CD4-positive, alpha-beta T cell (primary cell): ENCODE data around the gene MED17. TPM values are rescaled to one million over a fixed set of nuclear protein-coding genes. Genes with fewer than 3 reads are reported as not detected.

Experiments used
- ATAC-seq: fragments of 200-7000 bp; cut with Tn5 transposase; one replicate; pipeline ENCODE4 v1.10.0; 2022; ENCODE audit warnings: mild to moderate bottlenecking; ENCODE audit not compliant: poor library complexity
- CTCF ChIA-PET: fragments of 350-600 bp; sonication (Branson Sonifier 250); formaldehyde crosslinking; loops from one replicate; lab custom pipeline; 2021; ENCODE audit warnings: antibody characterized with exemption, inconsistent platforms; lab: Charles Lee
- POLR2A ChIA-PET: fragments of 350-600 bp; sonication (Branson Sonifier 250); formaldehyde crosslinking; loops from one replicate; lab custom pipeline; 2021; ENCODE audit warnings: antibody characterized with exemption, inconsistent platforms; lab: Charles Lee
- DNase-seq, 14 experiments: peaks; one replicate each; pipeline ENCODE4 v3.0.0-alpha.2; 2013 to 2020; ENCODE audit warnings: mixed read lengths in 2 of 14
- H3K27ac ChIP-seq, 2 donors: one replicate each; pipeline versions ENCODE4 v1.5.1 to v1.7.0; 2013; ENCODE audit warnings: low read length in 2 of 2, low read depth in 1 of 2, mild to moderate bottlenecking in 1 of 2
- H3K27me3 ChIP-seq, 2 experiments: 1 replicate in 1 of 2; 2 replicates in 1 of 2; pipeline versions ENCODE4 v1.6.1 to v1.7.0; 2013; ENCODE audit warnings: low read length in 2 of 2, control low read depth in 1 of 2, mild to moderate bottlenecking in 1 of 2, moderate library complexity in 1 of 2; ENCODE audit not compliant: insufficient read depth in 2 of 2, control insufficient read depth in 1 of 2
- H3K36me3 ChIP-seq: one replicate; pipeline ENCODE4 v1.6.1; 2013; ENCODE audit warnings: low read length, control low read depth; ENCODE audit not compliant: insufficient read depth
- H3K4me1 ChIP-seq: one replicate; pipeline ENCODE4 v1.6.1; 2013; ENCODE audit warnings: low read length, control low read depth; ENCODE audit not compliant: insufficient read depth
- H3K4me3 ChIP-seq: one replicate; pipeline ENCODE4 v1.5.1; 2013; ENCODE audit warnings: mild to moderate bottlenecking, low read length, moderate library complexity
- H3K9me3 ChIP-seq, 2 experiments: 1 replicate in 1 of 2; 2 replicates in 1 of 2; pipeline versions ENCODE4 v1.6.1 to v1.7.0; 2013; ENCODE audit warnings: low read length in 2 of 2, mild to moderate bottlenecking in 2 of 2, control low read depth in 1 of 2, moderate library complexity in 1 of 2; ENCODE audit not compliant: control insufficient read depth in 1 of 2, insufficient read depth in 1 of 2
- H3K27ac Mint-ChIP-seq: one replicate; pipeline ENCODE4 v1.8.0; 2020; ENCODE audit warnings: mixed read lengths
- H3K27me3 Mint-ChIP-seq: one replicate; pipeline ENCODE4 v1.8.0; 2021; ENCODE audit warnings: mixed read lengths
- H3K36me3 Mint-ChIP-seq: one replicate; pipeline ENCODE4 v1.8.0; 2021; ENCODE audit warnings: low read depth, mixed read lengths
- H3K4me1 Mint-ChIP-seq: one replicate; pipeline ENCODE4 v1.8.0; 2021; ENCODE audit warnings: low read depth, mixed read lengths
- H3K4me3 Mint-ChIP-seq: one replicate; pipeline ENCODE4 v1.8.0; 2020; ENCODE audit warnings: mild to moderate bottlenecking, mixed read lengths
- H3K9me3 Mint-ChIP-seq: one replicate; pipeline ENCODE4 v1.8.0; 2020; ENCODE audit warnings: mixed read lengths
- intact Hi-C, 2 experiments: fragments of 100-400 bp; cut with DNase I in 1 of 2; cut with micrococcal nuclease in 1 of 2; formaldehyde crosslinking; loops; one replicate each; pipeline versions ENCODE4 v1.15.1 to v1.9.0; 2023 to 2025; cut with DNase I, micrococcal nuclease
- total RNA-seq, 174 experiments: library from RNA in 2 of 174; stranded (reverse) in 2 of 174; gene quantifications; one replicate each; pipeline ENCODE4 v1.2.3 and lab custom pipeline; 2021 to 2026
- TF ChIP-seq, protein P1 (sequence below): fragments of 200-600 bp; IDR thresholded peaks from one replicate; pipeline ENCODE4 v1.8.0; 2022; ENCODE audit warnings: antibody characterized with exemption, mild to moderate bottlenecking

The MED17 gene
- total RNA-seq, 2 experiments from 2014 or later, result 63.1 to 63.6 TPM

GRCh38 chr11:93783362-93783761 is 720 bp upstream of the MED17 start:
- Mint-ChIP-seq H3K4me3 (peak overlapping the region; percentile 89), H3K27me3 (no peaks in the 10 kb centered on the region), H3K4me1 (peaks cover 45% of the 10 kb centered on the region), H3K36me3 (peaks cover 38% of the 10 kb centered on the region), H3K9me3 (no peaks in the 10 kb centered on the region), H3K27ac (peak overlapping the region; percentile 81)
- Histone ChIP-seq H3K9me3 (no peaks in the 10 kb centered on the region), H3K27ac (peak overlapping the region in 1 of 2 donors; percentile 90), H3K4me3 (peak overlapping the region; percentile 97), H3K36me3 (peaks cover 7% of the 10 kb centered on the region), H3K4me1 (peaks cover 32% of the 10 kb centered on the region), H3K27me3 (no peaks in the 10 kb centered on the region)
- DNase-seq (no peak), ATAC-seq (no peak)
- ChIA-PET POLR2A (interaction anchor here (1.0 to 6.3 kb wide), 11 partner anchors 9 to 761 kb away, joined by 3 to 149 read pairs (median 4); partner anchors contain the start of genes ANKRD49, C11orf54, FUT4 and MRE11), CTCF (interaction anchor here (1.3 to 2.3 kb wide), 2 partner anchors 42 to 43 kb away, joined by 5 to 18 read pairs; partner anchors contain the start of genes C11orf54 and TAF1D)
- intact Hi-C loops, result loop anchor here in 1 of 2 experiments (1.0 to 10.0 kb wide), 7 partner anchors 42 to 2001 kb away; partner anchors contain the start of genes ANKRD49, C11orf54, CWC15 and FAM76B
- TF ChIP-seq, protein P1, sequence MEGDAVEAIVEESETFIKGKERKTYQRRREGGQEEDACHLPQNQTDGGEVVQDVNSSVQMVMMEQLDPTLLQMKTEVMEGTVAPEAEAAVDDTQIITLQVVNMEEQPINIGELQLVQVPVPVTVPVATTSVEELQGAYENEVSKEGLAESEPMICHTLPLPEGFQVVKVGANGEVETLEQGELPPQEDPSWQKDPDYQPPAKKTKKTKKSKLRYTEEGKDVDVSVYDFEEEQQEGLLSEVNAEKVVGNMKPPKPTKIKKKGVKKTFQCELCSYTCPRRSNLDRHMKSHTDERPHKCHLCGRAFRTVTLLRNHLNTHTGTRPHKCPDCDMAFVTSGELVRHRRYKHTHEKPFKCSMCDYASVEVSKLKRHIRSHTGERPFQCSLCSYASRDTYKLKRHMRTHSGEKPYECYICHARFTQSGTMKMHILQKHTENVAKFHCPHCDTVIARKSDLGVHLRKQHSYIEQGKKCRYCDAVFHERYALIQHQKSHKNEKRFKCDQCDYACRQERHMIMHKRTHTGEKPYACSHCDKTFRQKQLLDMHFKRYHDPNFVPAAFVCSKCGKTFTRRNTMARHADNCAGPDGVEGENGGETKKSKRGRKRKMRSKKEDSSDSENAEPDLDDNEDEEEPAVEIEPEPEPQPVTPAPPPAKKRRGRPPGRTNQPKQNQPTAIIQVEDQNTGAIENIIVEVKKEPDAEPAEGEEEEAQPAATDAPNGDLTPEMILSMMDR, result no peak

- peak overlapping the region; percentile 57 to 90 for H3K27ac ChIP-seq
- no peaks in the 10 kb centered on the region for H3K27me3 ChIP-seq
- no peaks in the 10 kb centered on the region for H3K9me3 ChIP-seq
- peak; percentile 14 for ATAC-seq
- no peaks in the 10 kb centered on the region for H3K27me3 Mint-ChIP-seq
- ChIA-PET CTCF (interaction anchor here (0.9 to 2.3 kb wide), 3 partner anchors 11 to 44 kb away, joined by 3 to 18 read pairs (median 5); partner anchors contain the start of genes C11orf54 and TAF1D), POLR2A (interaction anchor here (0.7 to 6.3 kb wide), 21 partner anchors 9 to 1306 kb away, joined by 3 to 149 read pairs (median 4); partner anchors contain the start of genes ANKRD49, C11orf54, CEP295 and CWC15)
- peaks cover 32% of the 10 kb centered on the region for H3K4me1 ChIP-seq
- no peaks in the 10 kb centered on the region for H3K9me3 Mint-ChIP-seq
- H3K36me3 ChIP-seq, result peaks cover 10% of the 10 kb centered on the region
- intact Hi-C loops, result loop anchor here (1.0 to 10.0 kb wide), 10 partner anchors 42 to 2001 kb away; partner anchors contain the start of genes C11orf54 (in 2 of the 2), CEP295 (in 2 of the 2), TAF1D (in 2 of the 2) and ANKRD49 (in 1 of the 2)
- DNase-seq, result no peak
- peak overlapping the region; percentile 89 for H3K4me3 Mint-ChIP-seq
- TF ChIP-seq, protein P1, result peak; percentile 36
- peaks cover 40% of the 10 kb centered on the region for H3K36me3 Mint-ChIP-seq
- H3K27ac Mint-ChIP-seq, result peak overlapping the region; percentile 81
- H3K4me1 Mint-ChIP-seq, result peaks cover 47% of the 10 kb centered on the region
- H3K4me3 ChIP-seq, result peak overlapping the region; percentile 97
These were observed 327 bp upstream of the MED17 start for GRCh38 chr11:93783765-93784144.

DNA sequence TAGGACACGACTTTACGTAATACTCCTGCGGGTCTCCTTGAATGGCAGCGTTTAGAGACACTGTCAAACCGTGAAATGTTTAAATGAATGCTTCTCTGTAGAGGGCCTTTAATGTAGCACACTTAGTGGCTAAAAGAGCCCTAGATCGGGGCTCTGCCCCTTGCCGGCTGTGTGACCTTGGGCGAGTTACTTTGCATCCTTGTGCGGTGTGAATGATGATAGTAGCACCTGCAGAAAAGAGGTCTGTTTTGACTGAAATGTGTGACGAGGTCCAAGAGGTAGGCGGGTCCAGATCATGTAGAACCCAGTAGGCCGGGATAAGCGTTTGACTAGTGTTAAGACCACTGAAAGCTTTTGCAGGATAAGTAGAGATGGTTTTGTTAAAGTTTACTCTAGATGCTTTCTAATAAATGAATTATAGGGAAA is 866 bp downstream of the MED17 start:
- no peaks in the 10 kb centered on the region for H3K9me3 Mint-ChIP-seq
- Histone ChIP-seq H3K27ac (peak overlapping the region; percentile 45 to 86), H3K27me3 (no peaks in the 10 kb centered on the region), H3K4me3 (peak overlapping the region; percentile 97), H3K36me3 (peaks cover 21% of the 10 kb centered on the region), H3K4me1 (peaks cover 32% of the 10 kb centered on the region), H3K9me3 (no peaks in the 10 kb centered on the region)
- no peak for ATAC-seq
- H3K4me1 Mint-ChIP-seq, result peaks cover 55% of the 10 kb centered on the region
- H3K27me3 Mint-ChIP-seq, result no peaks in the 10 kb centered on the region
- intact Hi-C loops, result loop anchor here (1.0 to 10.0 kb wide), 9 partner anchors 44 to 2000 kb away; partner anchors contain the start of genes CEP295 (in 2 of the 2), ANKRD49 (in 1 of the 2), C11orf54 (in 1 of the 2) and CWC15 (in 1 of the 2)
- ChIA-PET CTCF (no interaction called here), POLR2A (interaction anchor here (1.5 to 6.3 kb wide), 2 partner anchors 44 to 123 kb away, joined by 5 to 149 read pairs; partner anchors contain the start of genes C11orf54, CEP295 and TAF1D)
- DNase-seq, result peak in 1 of 14 experiments; percentile 1
- TF ChIP-seq, protein P1, result peak; percentile 35
- peaks cover 52% of the 10 kb centered on the region for H3K36me3 Mint-ChIP-seq
- H3K4me3 Mint-ChIP-seq, result peak overlapping the region; percentile 89
- H3K27ac Mint-ChIP-seq, result peak overlapping the region; percentile 81
